NT2/D1 (cell line): ENCODE measurements around the gene RPL13.

Experiments used
- SUZ12 ChIP-seq: IDR thresholded peaks from 2 replicates; pipeline ENCODE4 v1.6.1; 2011; ENCODE audit not compliant: insufficient read length, insufficient read depth; ENCODE audit errors: extremely low read depth
- YY1 ChIP-seq: IDR thresholded peaks from 2 replicates; pipeline ENCODE4 v1.6.1; 2011; ENCODE audit not compliant: insufficient read length, insufficient read depth

DNA sequence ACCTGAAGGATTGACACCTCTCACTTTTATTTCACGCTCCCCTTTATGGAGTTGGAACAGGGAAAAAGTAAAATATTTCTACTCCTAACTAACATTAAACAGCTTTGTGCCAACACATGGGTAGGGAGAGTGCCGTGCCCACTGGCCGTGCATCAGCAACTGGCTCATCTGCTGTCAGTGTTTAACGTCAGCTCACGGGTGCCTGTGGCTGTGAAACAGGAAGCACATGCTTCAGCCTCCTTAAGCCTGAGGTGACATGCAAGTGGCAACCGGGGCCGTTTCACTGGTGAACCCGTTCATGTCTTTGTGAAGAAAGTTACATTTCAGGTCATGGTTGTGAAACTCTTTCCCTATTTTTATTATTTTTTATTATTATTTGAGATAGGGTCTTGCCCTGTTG, 49.1 kb upstream of the RPL13 start:
- TF ChIP-seq SUZ12, result no peak
- no peak for TF ChIP-seq YY1
